G401 (cell line): ENCODE results near the gene FEM1B. TPM values are rescaled to one million over a fixed set of nuclear protein-coding genes. Genes with fewer than 3 reads are reported as not detected.
"Not testable (repeated sequence)": the region's sequence is repeated elsewhere in the genome, so short reads cannot be mapped to it uniquely, and the experiment has no call there.

Source experiments
- DNase-seq: peaks from one replicate; pipeline ENCODE4 v3.0.0-alpha.2; 2015; ENCODE audit warnings: low spot score
- in situ Hi-C: cut with HindIII; loops from 2 replicates; pipeline ENCODE4 v1.10.0; 2016; ENCODE audit warnings: low sequenced_read_pairs, mixed read lengths
- total RNA-seq: library from RNA; depleted of rRNA; stranded (reverse); fragments of >200 nt; shearing (Covaris generic); gene quantifications from 2 replicates; pipeline ENCODE4 v1.2.3, GENCODE V29; 2014; rRNA removed

Gene FEM1B
- 39.0 and 51.5 TPM in 2 replicates for total RNA-seq

GRCh38 chr15:68277603-68278344 lies at the start of gene FEM1B:
Gene FEM1B (plus strand): TSS chr15:68277745. CDS start chr15:68278418, 673 bp downstream.
- in situ Hi-C loops = no loop called here
- peak; percentile 94 for DNase-seq

DNA sequence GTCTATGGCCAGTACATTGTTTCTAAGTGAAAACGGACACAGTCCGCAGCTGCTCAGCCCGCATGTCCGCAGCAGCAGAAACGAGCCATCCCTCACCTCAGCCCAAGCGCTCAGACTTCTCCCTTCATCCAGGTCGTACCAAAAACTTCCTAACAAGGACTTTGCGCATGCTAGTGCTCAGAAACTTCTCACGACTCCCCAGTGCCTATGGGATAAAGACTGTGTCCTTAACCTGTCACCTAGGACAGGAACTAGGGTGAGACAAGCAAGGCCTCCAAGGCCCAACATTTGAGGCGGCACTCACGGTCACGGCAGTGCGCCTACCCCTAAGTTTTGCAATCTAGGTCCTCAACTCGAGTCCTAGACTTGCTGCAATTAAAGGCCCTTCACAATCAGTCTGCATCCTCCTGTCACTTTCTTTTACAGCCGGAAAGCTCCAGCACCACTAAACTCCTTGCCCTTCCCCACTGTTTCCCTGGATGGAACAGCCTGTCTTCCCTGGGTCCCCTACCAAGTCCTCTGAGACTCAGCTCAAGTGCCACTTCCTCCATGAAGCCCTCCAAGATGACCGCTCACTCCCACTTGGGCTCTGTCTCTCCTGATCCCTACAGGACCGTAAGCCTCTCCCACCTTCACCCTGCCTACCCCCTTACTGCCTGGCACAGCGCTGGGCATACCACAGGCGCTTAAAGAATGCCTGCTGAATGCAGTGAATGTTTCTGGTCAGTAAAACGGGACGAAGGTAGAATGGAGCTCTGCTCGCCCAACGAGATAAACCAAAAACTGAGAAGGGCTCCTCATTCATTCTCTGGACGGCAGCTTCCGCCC lies 49.2 kb upstream of the FEM1B start:
- DNase-seq = no peak
- in situ Hi-C loops = no loop called here

- in situ Hi-C loops = no loop called here
- no peak for DNase-seq
These were observed 48.6 kb upstream of the FEM1B start for GRCh38 chr15:68228971-68229385.

DNA sequence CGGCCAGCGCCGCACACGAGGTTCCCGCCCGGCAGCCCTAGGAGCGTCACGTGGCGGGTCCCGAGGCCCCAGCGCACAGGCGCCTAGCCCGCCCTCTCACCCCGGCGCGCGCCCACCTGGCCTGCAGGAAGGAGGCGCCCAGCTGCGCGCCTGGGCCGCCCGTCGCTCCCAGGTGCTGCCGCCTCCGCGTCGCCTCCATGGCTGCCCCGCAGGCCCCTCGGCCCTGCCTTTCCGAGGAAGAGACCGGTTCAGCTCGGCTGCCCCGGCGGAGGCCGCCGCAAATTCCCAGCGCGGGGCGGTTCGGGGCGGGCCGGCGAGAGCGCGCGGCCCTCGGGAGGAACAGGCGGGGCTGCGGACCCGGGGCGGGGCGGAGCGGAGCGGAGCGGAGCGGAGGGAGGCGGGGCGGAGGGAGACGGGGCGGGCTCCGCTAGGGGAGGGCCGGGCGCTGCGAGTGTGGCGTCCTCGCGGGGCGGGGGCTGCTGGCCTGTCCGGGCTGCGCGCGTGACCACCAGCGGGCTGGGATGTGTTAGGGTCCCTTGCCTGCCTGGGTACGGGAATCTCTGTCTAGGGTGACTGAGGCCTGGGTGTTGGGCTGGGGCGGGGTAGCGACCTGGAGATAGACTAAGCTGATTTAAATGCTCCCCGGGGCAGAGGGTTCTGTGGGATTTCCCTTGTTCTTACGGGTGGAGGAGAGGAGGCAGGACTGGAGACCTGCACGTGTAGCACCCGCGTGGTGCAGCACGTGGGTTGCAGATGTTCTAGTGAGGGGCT lies 48.0 kb upstream of the FEM1B start, which contains the start of gene CLN6:
Gene CLN6 (minus strand): TSS at position 343 of the 771 bp plus-strand sequence. CDS start 144 bp downstream, at position 199.
- DNase-seq = peak; percentile 86
- in situ Hi-C loops = no loop called here

- in situ Hi-C loops = no loop called here
- peak; percentile 36 for DNase-seq
These were observed 47.1 kb upstream of the FEM1B start for GRCh38 chr15:68230157-68231100.

DNA sequence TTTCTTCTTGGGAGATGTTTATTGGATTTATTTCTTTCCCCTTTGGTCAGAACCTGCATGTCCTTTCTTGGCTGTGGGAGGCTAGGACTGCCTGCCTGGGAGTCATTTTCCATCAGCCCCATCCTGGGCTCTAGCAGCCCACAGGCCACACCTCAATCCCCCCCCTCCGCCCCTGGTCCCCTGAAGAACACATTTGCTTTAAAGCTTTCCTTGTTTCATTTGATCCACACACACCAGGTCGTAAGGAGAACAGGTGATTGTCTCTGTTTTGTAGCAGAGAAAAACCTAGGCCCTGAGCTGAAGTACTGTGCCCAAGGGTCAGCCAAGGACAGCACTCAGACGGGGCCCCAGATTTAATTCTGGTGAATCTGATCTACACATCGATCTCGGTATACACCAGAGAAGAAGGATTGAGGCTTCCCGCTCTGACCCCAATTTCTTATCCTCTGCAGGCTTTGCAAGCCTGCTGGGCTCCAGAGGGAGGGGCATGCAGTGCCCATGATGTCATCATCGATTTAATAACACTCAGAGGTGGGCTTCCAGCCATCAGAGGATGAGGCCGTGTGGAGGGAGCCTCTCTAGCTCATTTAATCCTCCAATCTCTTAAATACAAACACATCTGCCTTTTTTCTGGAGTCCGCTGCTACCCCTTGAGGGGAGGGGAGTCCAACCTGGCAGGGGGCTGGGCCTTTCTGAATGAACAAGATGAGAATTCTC lies 46.3 kb upstream of the FEM1B start:
- no peak for DNase-seq
- in situ Hi-C loops = no loop called here

- in situ Hi-C loops = no loop called here
- DNase-seq = no peak
These were observed 45.1 kb upstream of the FEM1B start for GRCh38 chr15:68232449-68232848.

DNA sequence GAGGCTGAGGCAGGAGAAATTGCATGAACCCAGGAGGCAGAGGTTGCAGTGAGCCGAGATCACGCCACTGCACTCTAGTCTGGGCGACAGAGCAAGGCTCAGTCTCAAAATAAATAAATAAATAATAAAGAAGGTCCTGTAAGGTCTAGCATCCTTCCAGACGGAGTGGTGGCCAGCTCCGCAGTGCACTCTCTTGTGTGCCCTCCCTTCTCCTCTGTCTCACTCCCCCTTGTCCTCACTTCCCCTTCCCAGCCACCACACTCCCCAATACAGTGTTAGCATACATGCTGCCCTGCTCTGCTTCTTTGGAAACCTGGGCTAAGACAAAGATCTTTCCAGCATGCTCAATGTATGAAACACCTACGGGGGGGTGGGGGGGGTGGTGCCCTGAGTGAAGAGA lies 44.6 kb upstream of the FEM1B start:
- no peak for DNase-seq
- in situ Hi-C loops = no loop called here

DNA sequence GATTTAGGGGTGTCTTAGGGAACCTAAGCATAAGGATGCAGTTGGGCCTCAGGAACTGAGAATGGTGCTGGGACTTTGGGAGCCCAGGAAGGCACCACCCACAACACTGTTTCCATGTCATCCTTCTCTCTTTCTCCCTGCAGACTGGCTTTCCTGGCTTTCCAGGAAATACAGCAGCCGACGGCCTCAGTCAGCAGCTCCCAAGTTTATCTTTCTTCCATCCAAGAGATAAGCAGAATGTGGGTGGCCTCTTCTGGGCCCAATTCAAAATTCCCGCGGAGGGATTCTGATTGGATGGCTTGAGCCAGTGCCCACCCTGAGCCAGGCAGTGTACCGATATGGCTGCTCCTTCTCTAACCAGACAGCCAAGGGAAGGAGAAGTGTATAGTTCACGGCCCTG lies 43.5 kb upstream of the FEM1B start:
- no peak for DNase-seq
- in situ Hi-C loops = no loop called here

DNA sequence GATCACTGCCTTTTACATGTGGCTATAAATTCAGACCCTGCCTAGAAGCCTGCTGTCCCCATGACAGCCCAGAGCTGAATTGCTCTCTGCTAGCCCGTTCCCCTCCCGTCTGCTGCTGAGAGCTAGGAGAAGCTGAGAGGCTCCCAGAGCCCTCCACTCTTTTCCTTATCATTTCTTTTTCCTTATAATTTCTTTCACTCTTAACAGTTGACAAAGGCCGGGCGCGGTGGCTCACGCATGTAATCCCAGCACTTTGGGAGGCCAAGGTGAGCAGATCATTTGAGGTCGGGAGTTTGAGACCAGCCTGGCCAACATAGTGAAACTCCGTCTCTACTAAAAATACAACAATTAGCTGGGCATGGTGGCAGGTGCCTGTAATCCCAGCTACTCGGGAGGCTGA lies 43.0 kb upstream of the FEM1B start:
- DNase-seq, in situ Hi-C loops: not testable (repeated sequence)

DNA sequence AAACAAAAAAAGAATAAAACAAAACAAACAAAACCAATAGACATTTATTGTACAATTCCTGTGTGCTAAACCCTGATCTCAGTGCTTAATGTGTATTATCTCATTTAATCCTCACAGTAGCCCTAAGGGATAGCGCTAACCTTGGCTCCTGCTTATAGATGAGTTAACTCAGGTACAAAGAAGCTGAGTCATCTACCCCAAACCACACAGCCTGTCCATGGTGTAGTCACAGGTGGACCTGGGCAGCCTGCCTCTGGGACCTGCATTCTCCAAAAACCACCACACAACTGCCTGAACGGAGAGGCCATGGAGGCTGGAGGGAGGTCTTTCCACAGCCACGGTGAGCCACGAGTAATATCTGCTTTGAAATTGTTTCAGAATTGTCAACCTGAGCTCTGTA lies 42.5 kb upstream of the FEM1B start:
- no peak for DNase-seq
- in situ Hi-C loops = no loop called here

DNA sequence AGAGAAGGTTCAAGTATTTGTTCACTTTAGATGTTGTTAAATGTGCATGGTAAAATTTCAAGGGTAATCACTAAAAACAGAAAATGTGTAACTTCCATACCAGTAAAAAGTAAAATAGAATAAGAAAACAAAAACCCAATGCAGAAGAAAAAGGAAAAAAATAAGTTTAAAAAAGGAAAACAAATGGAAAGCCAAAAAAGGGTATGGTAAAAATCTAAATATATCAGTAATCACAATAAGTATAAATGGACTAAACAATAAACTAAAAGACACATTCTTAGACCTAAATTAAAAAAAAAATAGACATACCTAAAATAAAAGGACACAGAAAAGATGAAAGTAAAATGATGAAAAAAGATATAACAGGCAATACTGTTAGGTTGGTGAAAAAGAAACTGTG lies 38.5 kb upstream of the FEM1B start:
- in situ Hi-C loops = no loop called here

GRCh38 chr15:68241088-68241935 lies 36.2 kb upstream of the FEM1B start:
- no peak for DNase-seq
- in situ Hi-C loops = no loop called here

More for the DNA sequence above, 38.5 kb upstream of the FEM1B start:
- DNase-seq = no peak

GRCh38 chr15:68244235-68244634 lies 33.3 kb upstream of the FEM1B start:
- in situ Hi-C loops = no loop called here

GRCh38 chr15:68249058-68249713 lies 28.4 kb upstream of the FEM1B start:
- in situ Hi-C loops = no loop called here
- no peak for DNase-seq

More at GRCh38 chr15:68244235-68244634, 33.3 kb upstream of the FEM1B start:
- DNase-seq = no peak

DNA sequence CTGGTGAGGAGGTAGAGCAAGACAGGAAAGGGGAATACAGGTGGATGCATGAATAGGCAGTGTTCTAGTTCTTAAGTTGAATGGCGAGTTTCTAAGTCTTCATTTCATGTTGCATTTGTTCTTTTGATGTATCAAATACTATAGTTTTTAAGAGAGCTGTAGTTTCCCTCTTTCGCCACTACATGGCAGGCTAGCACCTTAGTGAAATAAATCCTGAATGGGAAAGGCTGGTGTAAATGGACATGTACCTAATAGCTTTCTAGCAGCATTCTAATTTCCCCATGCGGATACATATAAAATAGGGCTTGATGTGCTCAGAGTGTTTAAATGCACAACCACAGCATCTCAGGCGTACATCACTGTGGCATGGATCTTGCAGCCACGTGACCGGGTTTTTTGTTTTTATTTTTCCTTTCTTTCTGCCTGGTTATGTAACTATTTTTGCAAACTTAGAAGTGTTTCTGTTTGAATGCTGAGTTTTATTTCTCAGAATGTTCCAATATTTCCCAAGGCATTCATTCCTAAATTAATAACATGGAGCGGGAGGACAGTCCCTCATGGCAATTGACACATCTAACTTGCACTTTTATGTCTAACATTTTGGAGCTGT lies 24.5 kb upstream of the FEM1B start:
- in situ Hi-C loops = no loop called here
- DNase-seq = peak; percentile 86
